ENCODE results near the gene TMEM11. TPM values are rescaled to one million over a fixed set of nuclear protein-coding genes. Genes with fewer than 3 reads are reported as not detected.

TMEM11 gene
- total and polyA plus RNA-seq, 2 donors (not counting 1 experiment from before 2014, with no cell fraction given) = 21.4 to 25.3 TPM

- Mint-ChIP-seq H3K9me3 (ENCODE audit: insufficient read depth) (no peaks in the 10 kb centered on the region), H3K4me3 (no peak overlapping the region), H3K27ac (no peak overlapping the region), H3K4me1 (peaks cover 25% of the 10 kb centered on the region), H3K27me3 (no peaks in the 10 kb centered on the region)
- H3K9me3 ChIP-seq (ENCODE audit: control extremely low read depth in 1 of 3, control insufficient read depth in 2 of 3, insufficient read depth in 1 of 3, low read length in 2 of 3) = peaks cover 0 to 2% (median 0%) of the 10 kb centered on the region in 3 donors
- H3K9ac ChIP-seq (ENCODE audit: low read length) = no peak overlapping the region
- WGBS (ENCODE audit: insufficient coverage) = 91% methylated on average over 12 of the region's 12 CpGs
- no peak overlapping the region for H2AFZ ChIP-seq (ENCODE audit: insufficient read depth, low read depth, low read length, poor library complexity, severe bottlenecking)
- no peak overlapping the region for H3K27ac ChIP-seq (ENCODE audit: low read length in 2 of 2)
- ChIA-PET CTCF (interaction anchor here (0.9 to 1.5 kb wide), 5 partner anchors 10 to 264 kb away, joined by 3 to 5 read pairs (median 3); no protein-coding TSS in a partner anchor), POLR2A (no interaction called here)
- DNase-seq (no peak), ATAC-seq (ENCODE audit: low read depth) (no peak)
- peaks cover 11 to 28% of the 10 kb centered on the region in 2 donors for H3K4me1 ChIP-seq (ENCODE audit: control insufficient read depth in 2 of 2, insufficient read depth in 2 of 2, low read length in 2 of 2)
- no peak overlapping the region for H3K4me2 ChIP-seq (replicated peaks; ENCODE audit: low read depth, low read length, poor library complexity, severe bottlenecking)
- no peaks in the 10 kb centered on the region for H3K36me3 ChIP-seq (replicated peaks in 1 of 2; ENCODE audit: control extremely low read depth in 1 of 2, control insufficient read depth in 1 of 2, extremely low read depth in 1 of 2, insufficient read depth in 2 of 2, low read length in 1 of 2)
- TF ChIP-seq CTCF (IDR thresholded peaks at IDR 0.05) = no peak
- no peak for TF ChIP-seq EZH2 (IDR thresholded peaks at IDR 0.05; ENCODE audit: borderline replicate concordance, insufficient read depth, low read depth, low read length, poor library complexity, severe bottlenecking)
- no peaks in the 10 kb centered on the region for H3K79me2 ChIP-seq (ENCODE audit: control insufficient read depth, insufficient read depth, low read length)
- no peak overlapping the region for H3K4me3 ChIP-seq (ENCODE audit: control extremely low read depth in 1 of 5, extremely low read depth in 1 of 5, insufficient read depth in 1 of 5, low read depth in 2 of 5, low read length in 4 of 5)
- no peaks in the 10 kb centered on the region for H4K20me1 ChIP-seq (ENCODE audit: control insufficient read depth, insufficient read depth, low read length, poor library complexity, severe bottlenecking)
- no peaks in the 10 kb centered on the region for H3K27me3 ChIP-seq (replicated peaks in 1 of 4; ENCODE audit: control extremely low read depth in 1 of 4, control insufficient read depth in 3 of 4, insufficient read depth in 4 of 4, low read length in 3 of 4)
- intact Hi-C loops (cut with micrococcal nuclease) = no loop called here
Measured at GRCh38 chr17:21249086-21249795, 35.3 kb upstream of the TMEM11 start.

- Mint-ChIP-seq H3K4me1 (peaks cover 18% of the 10 kb centered on the region), H3K4me3 (no peak overlapping the region), H3K27ac (no peak overlapping the region), H3K9me3 (ENCODE audit: insufficient read depth) (no peaks in the 10 kb centered on the region), H3K27me3 (no peaks in the 10 kb centered on the region)
- H3K4me2 ChIP-seq (replicated peaks; ENCODE audit: low read depth, low read length, poor library complexity, severe bottlenecking) = no peak overlapping the region
- WGBS (ENCODE audit: insufficient coverage) = 92% methylated on average over 4 of the region's 4 CpGs
- peaks cover 0 to under 1% of the 10 kb centered on the region in 2 experiments for H3K36me3 ChIP-seq (replicated peaks in 1 of 2; ENCODE audit: control extremely low read depth in 1 of 2, control insufficient read depth in 1 of 2, extremely low read depth in 1 of 2, insufficient read depth in 2 of 2, low read length in 1 of 2)
- intact Hi-C loops (cut with micrococcal nuclease) = no loop called here
- no peak for TF ChIP-seq CTCF (IDR thresholded peaks at IDR 0.05)
- DNase-seq (no peak), ATAC-seq (ENCODE audit: low read depth) (no peak)
- no peak overlapping the region for H3K27ac ChIP-seq (ENCODE audit: low read length in 2 of 2)
- H3K79me2 ChIP-seq (ENCODE audit: control insufficient read depth, insufficient read depth, low read length) = no peaks in the 10 kb centered on the region
- H2AFZ ChIP-seq (ENCODE audit: insufficient read depth, low read depth, low read length, poor library complexity, severe bottlenecking) = no peak overlapping the region
- no peak overlapping the region for H3K4me3 ChIP-seq (ENCODE audit: control extremely low read depth in 1 of 5, extremely low read depth in 1 of 5, insufficient read depth in 1 of 5, low read depth in 2 of 5, low read length in 4 of 5)
- peaks cover 0 to 2% (median 0%) of the 10 kb centered on the region in 3 donors for H3K9me3 ChIP-seq (ENCODE audit: control extremely low read depth in 1 of 3, control insufficient read depth in 2 of 3, insufficient read depth in 1 of 3, low read length in 2 of 3)
- ChIA-PET POLR2A (no interaction called here), CTCF (interaction anchor here (1.0 to 1.1 kb wide), 3 partner anchors 33 to 264 kb away, joined by 3 read pairs; no protein-coding TSS in a partner anchor)
- no peak overlapping the region for H3K9ac ChIP-seq (ENCODE audit: low read length)
- H3K27me3 ChIP-seq (replicated peaks in 1 of 4; ENCODE audit: control extremely low read depth in 1 of 4, control insufficient read depth in 3 of 4, insufficient read depth in 4 of 4, low read length in 3 of 4) = no peaks in the 10 kb centered on the region
- H4K20me1 ChIP-seq (ENCODE audit: control insufficient read depth, insufficient read depth, low read length, poor library complexity, severe bottlenecking) = no peaks in the 10 kb centered on the region
- peaks cover 4 to 22% of the 10 kb centered on the region in 2 donors for H3K4me1 ChIP-seq (ENCODE audit: control insufficient read depth in 2 of 2, insufficient read depth in 2 of 2, low read length in 2 of 2)
Measured at GRCh38 chr17:21248500-21248899, 34.5 kb upstream of the TMEM11 start.
